ENCODE data around the gene EVC2.
"Not testable (repeated sequence)": the region's sequence is repeated elsewhere in the genome, so short reads cannot be mapped to it uniquely, and the experiment has no call there.

EVC2 gene

GRCh38 chr4:5746829-5747737 lies 38.7 kb upstream of the EVC2 start:
- no peak for DNase-seq (ENCODE audit: low read depth)

DNA sequence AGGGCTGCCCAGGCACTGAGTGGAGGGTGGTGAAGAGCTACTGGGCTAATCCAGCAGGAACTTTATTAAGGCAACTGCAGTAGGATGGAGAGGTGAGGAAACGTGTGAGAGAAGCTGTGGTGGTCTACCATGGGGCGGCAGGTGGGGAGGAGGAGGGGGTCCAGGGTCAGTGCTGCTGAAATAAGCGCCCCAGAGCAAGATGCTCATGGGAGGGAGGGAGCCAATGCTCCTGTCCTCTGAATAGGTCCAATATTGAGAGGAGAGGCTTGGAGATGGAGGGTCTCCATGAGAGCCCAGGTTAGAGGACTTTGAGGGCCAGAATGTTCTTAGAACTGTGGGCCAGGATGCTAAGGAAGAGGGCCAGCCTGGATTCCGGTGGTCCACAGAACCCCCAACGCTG lies 37.9 kb upstream of the EVC2 start:
- DNase-seq (ENCODE audit: low read depth) = no peak

DNA sequence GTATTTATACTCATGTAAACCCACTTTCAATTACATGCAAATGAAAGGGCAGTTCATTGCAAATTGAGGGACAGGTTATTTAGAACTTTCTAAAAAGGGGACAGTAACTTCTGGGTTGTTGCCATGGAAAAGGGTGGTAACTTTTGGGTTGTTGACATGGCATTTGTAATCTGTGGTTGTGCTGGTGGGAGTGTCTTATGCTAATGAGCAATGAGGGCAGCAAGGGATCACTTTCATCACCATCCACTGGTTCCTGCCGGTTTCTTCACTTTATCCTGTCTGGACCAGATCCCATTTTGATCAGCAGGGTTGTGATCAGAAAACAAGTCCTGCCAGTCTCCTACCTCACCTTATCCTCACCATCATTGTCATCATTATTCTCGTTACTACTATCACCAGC lies 34.6 kb upstream of the EVC2 start:
- no peak for DNase-seq (ENCODE audit: low read depth)

DNA sequence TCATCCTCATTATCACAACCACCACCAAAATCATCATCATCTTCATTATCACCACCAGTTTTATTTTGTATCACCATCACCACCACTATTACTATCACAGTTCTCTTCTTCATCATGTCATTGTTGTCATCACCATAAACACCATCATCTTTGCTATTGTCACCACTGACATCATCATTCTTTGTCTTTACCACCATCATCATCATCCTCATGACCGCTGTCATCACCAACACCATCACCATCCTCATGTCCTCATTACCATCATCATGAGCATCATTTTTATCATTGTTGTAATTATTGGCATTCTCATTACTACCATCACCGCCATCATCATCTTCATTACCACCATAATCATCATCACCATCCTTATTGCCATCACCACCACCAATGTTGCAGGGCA lies 34.0 kb upstream of the EVC2 start:
- DNase-seq (ENCODE audit: low read depth) = no peak

- DNase-seq (ENCODE audit: low read depth) = no peak
Measured at GRCh38 chr4:5738061-5738460, 29.7 kb upstream of the EVC2 start.

GRCh38 chr4:5735463-5735862 lies 27.1 kb upstream of the EVC2 start:
- DNase-seq (ENCODE audit: low read depth) = no peak

DNA sequence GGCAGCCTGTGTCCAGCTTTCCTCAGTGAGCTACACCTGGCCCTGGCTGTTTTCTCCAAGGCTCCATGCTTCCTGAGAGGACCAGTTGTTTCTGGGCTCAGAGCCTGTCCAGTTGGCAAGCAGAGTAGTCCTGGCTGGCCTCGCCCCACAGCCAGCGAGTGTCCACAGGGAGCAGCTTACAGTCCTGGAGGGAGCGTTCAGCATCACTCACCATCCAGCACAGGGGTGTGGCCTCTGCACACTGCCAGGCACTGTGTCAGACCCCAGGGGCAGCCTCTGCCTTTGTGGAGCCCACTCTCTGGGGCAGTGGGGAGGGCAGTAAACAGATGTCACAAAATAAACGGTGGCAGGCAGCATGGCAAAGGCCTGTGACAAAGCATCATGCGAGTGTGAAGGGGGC lies 26.5 kb upstream of the EVC2 start:
- DNase-seq (ENCODE audit: low read depth) = no peak

GRCh38 chr4:5732158-5732557 lies 23.8 kb upstream of the EVC2 start:
- no peak for DNase-seq (ENCODE audit: low read depth)

DNA sequence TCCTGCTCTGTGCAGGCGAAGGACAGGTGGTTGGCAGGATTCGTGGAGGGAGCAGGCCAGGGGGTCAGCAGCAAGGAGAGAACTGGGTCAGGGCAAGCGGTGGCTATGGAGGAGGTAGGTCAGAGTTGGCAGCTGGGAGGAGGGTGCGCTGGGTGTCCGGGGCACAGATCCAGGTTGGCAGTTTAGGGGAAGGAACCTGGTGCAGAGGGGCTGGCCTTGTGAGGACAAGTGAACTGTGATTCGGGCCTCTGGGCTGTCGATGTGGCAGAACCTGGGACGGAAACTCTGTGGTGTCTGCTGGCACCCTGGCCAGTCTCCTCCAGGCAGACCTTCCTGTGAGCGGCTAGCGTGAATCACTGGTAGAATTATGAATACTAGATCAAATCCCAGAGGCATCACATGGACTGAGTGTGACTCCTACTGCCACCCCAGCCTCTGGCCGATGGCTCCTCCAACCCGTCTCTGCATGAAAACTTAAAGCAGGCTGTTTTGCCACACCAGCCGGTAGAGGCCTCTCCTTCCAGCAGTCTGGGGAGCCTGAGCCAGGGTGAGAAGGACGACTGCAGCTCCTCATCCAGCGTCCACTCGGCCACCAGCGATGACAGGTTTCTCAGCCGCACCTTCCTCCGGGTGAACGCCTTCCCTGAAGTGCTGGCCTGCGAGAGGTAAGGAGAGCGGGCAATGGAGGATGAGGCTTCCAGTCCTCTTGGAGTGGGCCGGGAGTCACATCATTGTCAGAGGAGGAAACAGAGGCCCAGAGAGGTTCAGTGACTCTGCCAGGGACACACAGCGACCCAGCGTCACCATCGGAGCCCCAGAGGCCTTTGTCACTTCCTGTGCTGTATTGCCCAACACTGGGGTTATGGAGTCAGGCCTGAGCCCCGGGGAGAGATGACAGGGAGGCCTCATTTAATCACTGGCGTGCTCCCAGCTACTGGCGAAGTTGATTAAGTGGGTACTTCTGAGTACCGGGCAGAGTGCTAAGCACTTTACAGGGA lies 22.9 kb upstream of the EVC2 start:
- no peak for DNase-seq (ENCODE audit: low read depth)

GRCh38 chr4:5730436-5730835 lies 22.1 kb upstream of the EVC2 start:
- DNase-seq (ENCODE audit: low read depth) = no peak

DNA sequence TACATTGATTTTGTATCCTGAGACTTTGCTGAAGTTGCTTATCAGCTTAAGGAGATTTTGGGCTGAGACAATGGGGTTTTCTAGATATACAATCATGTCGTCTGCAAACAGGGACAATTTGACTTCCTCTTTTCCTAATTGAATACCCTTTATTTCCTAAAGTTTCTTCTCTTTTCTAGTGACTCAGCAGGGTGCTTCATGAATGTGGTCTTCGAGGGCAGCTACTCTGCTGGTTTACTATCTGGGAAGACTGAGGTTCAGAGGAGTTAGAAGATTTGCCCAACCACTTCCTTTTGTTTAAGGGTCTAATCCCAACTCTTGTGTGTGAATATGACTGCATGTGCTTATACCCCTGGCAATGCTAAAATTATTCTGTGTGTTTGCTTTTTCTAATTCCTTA lies 20.1 kb upstream of the EVC2 start:
- not testable (repeated sequence) for DNase-seq (ENCODE audit: low read depth)

GRCh38 chr4:5724377-5724776 lies 16.0 kb upstream of the EVC2 start:
- DNase-seq (ENCODE audit: low read depth) = no peak

- no peak for DNase-seq (ENCODE audit: low read depth)
Measured at GRCh38 chr4:5722328-5722727, 14.0 kb upstream of the EVC2 start.

GRCh38 chr4:5721923-5722322 lies 13.6 kb upstream of the EVC2 start:
- no peak for DNase-seq (ENCODE audit: low read depth)

DNA sequence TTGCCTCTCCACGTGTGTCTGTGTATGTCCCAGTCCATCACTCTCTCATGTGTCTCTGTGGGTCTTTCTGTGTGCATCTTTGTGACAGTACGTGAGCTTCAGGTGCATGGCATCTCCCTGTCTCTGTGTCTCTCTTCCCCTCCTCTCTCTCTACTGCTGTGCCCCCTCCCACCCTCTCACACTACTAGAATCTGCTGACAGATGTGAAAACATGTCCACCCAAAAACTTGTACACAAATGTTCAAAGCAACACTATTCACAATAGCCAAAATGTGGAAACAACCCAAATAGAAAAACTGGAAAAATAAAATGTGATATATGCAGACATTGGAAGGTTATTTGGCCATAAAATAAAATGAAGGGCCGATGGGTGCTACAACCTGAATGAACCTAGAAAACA lies 12.6 kb upstream of the EVC2 start:
- no peak for DNase-seq (ENCODE audit: low read depth)

DNA sequence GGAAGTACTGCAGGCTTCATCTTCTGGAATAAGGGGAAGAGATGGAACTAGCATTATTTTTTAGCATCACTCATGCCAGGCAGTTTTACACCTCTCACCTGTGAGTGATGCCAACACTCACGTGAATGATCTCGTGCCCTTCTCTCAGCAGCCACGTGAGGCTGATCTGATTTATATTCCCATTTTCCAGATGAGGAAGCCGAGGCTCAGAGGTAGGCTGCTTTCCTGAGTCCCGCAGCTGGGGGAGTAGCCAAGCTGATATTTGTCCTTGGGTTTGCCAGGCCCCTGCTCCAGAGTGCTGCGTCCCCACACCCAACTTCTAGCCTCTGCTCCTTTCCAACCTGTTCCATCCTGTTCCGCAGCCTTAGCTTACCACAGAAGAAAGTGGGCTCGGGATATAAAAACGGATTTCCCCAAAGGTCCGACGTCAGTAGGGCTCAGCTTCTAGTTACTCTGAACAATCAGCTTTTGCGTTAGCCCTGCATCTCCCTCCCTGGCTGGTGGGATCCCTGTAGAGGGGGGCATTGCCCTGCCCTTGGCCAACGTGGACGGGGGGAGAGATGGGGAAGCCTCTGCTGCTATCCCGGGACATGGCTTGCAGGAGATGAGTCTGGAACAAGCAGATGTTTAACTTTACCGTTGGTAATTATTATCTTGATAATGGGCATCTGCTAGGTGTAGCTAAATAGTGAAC lies 11.9 kb upstream of the EVC2 start:
- no peak for DNase-seq (ENCODE audit: low read depth)

DNA sequence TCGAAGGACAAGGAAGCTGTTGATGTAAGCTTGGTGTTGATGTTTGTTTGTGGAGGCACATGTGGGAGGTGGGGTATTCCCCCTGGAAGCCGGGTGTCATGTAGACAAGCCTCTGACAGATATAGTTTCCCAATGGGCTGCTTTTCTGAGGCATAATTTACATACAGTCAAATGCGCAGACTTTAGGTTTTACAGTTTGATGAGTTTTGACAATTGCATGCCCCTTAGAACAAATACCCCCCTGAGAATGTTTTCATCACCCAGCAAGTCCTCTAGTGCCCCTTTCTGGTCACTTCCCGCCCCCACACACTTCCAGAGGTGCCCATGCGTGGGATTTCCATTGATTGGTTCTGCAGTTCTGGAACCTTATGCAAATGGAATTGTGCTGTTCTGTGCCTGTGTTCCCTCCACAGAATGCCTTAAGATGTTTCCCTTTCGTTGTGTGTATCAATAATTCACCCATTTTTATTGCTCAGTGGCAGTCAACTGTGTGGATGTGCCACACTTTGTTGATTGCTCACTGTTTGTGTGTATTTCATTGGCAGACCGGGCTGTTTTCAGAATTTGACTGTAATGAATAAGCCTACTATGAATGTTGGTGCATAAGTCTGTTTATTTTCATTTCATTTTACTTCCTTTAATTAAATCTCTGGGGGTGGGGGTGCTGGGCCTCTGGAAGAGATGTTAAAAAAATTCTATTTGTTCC lies 11.1 kb upstream of the EVC2 start:
- DNase-seq (ENCODE audit: low read depth) = no peak

DNA sequence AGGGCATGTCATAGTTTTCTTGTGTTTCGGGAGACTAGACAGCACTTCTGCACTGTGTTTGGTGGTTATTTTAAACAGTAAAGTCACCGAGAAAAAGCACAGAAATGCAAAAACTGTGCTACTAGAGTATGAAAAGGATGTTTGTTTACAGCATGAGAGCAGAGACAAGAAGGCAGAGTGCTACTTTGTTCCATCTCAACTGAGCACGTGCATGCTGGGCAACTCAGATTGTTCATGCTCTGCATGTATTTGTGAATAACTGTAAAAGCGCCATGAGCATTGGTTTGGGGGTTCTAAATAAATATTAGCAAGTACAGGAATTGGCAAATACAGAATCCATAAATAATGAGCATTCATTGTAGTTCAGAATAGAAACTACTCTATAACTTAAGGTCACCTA lies 10.1 kb upstream of the EVC2 start:
- DNase-seq (ENCODE audit: low read depth) = no peak

DNA sequence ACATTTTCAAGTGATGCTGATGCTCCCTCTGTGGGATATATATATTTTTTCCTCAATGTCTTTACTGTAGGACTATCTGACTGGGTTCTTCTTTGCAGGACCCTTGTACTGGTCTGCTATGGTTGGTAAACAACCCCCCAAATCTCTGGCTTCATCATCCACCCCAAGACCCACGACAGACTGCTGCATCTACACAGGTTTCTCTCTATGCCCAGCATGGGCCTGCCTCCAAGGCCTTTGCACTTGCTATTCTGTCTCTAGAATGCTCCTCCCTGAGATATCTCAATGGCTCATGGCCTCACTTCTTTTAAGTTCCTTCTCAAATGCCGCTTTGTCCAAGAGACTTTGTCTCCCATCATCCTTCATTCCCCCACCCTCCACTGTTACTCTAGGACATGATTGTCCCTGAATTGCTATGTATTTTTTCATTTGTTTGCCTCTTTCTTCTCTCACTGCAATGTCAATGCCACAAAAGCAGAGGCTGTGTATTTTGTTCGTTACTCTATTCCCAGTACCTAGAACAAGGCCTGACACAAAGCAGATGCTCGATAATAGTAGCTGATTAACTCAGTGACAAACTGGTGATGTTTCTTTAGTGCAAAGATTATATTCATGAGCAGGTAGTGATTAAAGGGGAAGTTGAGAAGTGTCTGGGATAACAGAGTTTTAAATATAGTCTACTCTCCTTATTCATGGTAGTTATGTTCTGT lies 9.2 kb upstream of the EVC2 start:
- DNase-seq (ENCODE audit: low read depth) = no peak

DNA sequence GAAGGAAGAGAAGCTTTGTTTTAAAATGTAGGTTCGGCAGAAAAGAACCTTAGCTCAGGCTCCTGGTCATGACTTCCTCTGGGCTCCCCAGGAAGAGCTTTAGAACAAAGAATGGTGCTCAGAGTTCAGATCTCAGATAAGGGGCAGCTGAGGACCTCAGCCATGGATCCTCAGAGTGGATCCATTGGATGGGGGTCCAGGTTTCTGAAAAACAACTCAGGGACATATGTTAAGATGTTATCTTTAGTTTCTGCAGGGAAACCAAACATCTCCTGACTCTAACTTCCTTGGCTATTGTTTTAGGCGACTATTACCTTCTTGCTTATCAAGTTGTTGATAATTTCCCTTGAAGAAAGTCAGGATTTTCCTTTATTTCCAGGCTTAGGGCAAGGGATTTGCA lies 8.0 kb upstream of the EVC2 start:
- DNase-seq (ENCODE audit: low read depth) = no peak

DNA sequence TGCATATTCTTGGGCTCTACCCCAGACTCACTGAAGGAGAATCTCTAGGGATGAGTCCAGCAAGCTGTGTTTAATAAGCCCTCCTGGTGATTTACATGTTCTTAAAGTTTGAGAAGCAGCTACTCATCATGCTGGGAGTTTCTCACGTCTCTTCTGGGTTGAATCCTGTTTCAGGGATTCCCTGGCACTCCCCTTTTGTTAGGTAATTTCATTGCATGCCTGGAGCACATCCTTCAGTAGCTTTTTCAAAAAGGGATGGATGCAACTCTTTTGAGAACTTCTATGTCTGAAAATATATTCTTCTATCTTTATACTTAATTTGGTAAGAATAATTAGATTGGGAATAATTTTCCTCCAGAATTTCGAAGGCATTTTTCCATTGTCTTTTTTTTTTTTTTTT lies 7.0 kb upstream of the EVC2 start:
- no peak for DNase-seq (ENCODE audit: low read depth)

Data from activated T-cell treated with anti-CD3 and anti-CD28 coated beads for 48 hours (primary cell).